SH-SY5Y (cell line): ENCODE measurements around the gene GFPT1.

Experiments used
- GATA2 ChIP-seq: IDR thresholded peaks from 2 replicates; pipeline ENCODE4 v1.6.1; 2011; ENCODE audit warnings: mild to moderate bottlenecking, low read depth, low read length
- GATA3 ChIP-seq: IDR thresholded peaks from 2 replicates; pipeline ENCODE4 v1.6.1; 2011; ENCODE audit warnings: low read depth, mild to moderate bottlenecking, low read length, moderate library complexity

Gene GFPT1

GRCh38 chr2:69369802-69370201 is 17.2 kb downstream of the GFPT1 start:
- TF ChIP-seq GATA2 (no peak), GATA3 (no peak)

GRCh38 chr2:69368588-69368987 is 18.4 kb downstream of the GFPT1 start:
- TF ChIP-seq GATA3: no peak
- no peak for TF ChIP-seq GATA2

GRCh38 chr2:69359371-69359770 is 27.7 kb downstream of the GFPT1 start:
- no peak for TF ChIP-seq GATA3
- TF ChIP-seq GATA2: no peak

DNA sequence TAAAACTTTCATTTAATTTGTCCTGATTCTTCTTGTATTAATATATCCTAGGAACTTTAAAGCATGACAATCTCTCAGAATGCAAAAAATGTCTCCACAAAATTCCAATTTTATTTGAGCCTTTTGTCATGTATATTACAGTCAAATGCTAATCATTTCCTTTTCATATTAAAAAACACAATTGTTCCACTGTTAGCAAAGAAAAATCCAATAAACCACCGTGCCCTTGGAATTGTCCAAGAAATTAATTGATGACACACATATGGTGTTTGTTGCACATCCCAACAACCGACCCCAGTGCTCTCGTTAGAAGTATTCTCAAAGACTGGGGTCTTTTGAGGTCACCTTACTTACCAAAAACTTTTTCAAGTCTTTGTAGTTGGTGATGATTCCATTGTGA is 28.1 kb downstream of the GFPT1 start:
- TF ChIP-seq GATA2 (no peak), GATA3 (no peak)

GRCh38 chr2:69356471-69356870 is 30.6 kb downstream of the GFPT1 start:
- TF ChIP-seq GATA2 (no peak), GATA3 (no peak)

GRCh38 chr2:69353360-69353759 is 33.7 kb downstream of the GFPT1 start:
- TF ChIP-seq GATA2 (no peak), GATA3 (no peak)

GRCh38 chr2:69348781-69349180 is 38.2 kb downstream of the GFPT1 start:
- TF ChIP-seq GATA2 (no peak), GATA3 (no peak)

- no peak for TF ChIP-seq GATA3
- TF ChIP-seq GATA2: no peak
These were observed 41.6 kb downstream of the GFPT1 start for GRCh38 chr2:69345434-69345833.

DNA sequence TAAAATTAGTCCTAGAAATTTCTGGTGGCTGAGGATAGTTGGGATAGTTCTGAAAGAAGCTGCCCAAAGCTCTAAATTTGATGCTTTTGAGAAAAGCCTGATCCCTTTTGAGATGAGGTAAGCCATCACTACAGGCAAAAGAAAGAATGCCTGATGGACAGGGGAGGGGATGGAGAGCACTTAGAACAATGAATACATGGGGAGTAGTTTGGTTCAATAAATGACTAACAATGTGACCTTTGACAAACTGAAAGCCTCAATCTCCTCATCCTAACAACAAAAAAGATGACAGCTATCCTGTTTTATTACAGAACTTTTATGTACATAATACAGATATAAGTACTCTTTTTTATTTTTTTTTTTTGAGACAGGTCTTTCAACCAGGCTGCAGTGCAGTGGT is 42.7 kb downstream of the GFPT1 start:
- TF ChIP-seq GATA3 (no peak), GATA2 (no peak)

DNA sequence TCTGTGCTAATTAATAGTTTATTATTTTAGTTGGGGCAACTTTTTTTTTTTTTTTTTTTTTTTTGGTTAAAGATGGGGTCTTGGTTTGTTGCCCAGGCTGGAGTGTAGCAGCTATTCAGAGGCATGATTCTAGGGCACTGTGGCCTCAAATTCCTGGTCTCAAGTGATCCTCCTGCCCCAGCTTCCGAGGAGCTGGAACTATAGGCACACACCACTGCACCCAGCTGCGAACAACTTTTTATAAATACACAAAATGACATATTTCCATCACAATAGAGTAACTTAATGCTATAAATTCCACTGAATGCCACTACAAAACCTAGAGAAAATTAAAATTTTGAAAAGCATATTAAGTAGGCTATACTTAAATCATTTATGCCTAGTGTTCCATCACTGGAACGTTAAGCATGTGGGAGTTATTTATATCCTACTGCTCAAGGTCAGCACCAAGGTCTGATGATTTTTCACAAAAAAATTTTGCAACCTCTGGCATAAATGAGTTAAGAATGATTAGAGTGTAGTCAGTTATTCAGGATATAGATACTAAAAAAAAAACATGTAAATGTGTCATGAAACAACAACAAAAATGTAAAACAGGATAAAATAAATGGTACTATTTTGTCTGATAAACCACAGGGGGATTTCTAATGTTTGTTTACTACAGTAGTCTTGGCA is 46.8 kb downstream of the GFPT1 start:
- TF ChIP-seq GATA3 (no peak), GATA2 (no peak)

DNA sequence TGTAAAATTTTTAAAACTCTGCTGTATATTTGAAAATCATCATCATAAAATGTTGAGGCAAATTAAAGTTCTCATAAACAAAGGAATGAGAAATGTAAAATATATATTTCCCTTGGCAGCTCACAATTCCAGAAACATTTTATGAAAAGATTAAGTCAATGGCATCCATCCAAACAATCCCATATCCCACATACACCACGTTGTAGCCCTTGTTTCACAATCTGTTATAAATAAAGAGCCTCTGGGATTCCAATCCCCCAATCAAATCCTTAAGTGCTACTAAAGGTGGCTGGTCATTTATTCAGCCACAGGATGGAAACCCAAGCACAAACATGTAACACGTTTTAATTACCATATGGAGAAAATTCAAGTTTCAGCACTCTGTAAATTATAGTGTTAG is 51.7 kb downstream of the GFPT1 start:
- no peak for TF ChIP-seq GATA2

GRCh38 chr2:69333352-69333751 is 53.7 kb downstream of the GFPT1 start:
- TF ChIP-seq GATA3 (no peak), GATA2 (no peak)

GRCh38 chr2:69330781-69331180 is 56.2 kb downstream of the GFPT1 start:
- TF ChIP-seq GATA2 (no peak), GATA3 (no peak)

DNA sequence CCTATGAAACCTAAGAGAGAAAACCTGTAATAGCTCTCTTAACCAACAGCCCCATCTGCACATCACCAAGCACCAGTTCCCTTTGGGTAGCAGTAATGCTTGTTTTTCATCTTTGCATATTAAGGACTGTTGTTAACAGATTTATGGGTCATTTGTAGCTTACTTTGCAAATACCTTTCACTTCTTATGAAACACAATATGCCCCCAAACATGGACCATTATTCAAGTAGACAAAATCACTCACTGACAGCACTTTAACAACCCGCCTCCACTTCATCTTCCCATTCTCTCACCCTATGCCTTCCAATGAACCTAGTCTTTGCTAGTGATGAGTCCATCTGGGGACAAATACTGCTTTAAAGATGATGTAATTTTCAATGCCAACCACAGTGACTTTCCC is 64.4 kb downstream of the GFPT1 start:
- TF ChIP-seq GATA3: no peak

DNA sequence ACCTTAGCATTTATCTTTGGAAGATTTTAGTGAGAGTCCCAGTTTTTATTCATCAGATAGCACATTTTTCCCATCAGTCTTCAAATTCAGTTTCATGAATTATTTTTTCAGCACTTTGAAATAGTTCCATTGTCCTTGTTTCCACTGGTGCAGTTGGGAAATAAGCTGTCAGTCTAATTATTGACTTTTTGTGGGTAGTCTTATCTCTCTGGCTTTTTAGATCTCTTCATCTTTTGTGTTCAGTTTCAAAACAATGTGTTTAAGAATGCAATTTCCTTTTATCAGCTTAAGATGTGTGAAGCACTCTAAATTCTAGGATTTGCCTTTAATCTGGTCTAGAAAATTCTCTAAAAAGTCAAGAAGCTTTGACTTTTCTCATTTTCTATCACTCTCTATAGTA is 70.5 kb downstream of the GFPT1 start:
- TF ChIP-seq GATA3 (no peak), GATA2 (no peak)

DNA sequence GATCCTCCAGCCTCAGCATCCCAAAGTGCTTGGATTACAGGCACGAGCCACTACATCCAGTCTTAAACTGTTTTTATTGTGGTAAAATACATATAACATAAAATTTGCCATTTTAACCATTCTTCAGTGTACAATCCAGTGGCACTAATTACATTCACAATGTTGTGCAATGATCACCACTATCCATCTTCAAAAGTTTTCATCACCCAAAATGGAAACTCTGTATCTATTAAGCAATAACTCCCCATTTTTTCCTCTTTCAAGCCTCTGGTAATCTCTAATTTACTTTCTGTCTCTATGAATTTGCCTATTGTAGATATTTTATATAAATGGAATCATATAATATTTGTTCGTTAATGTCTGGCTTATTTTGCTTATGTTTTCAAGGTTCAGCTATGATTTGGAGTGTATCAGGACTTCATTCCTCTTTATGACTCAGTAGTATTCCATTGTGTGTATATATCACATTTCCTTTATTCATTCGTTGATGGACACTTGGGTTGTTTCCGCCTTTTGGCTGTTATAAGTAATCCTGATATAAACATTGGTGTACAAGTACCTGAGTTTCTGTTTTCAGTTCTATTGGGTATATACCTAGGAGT is 71.8 kb downstream of the GFPT1 start:
- no peak for TF ChIP-seq GATA2
- no peak for TF ChIP-seq GATA3

- TF ChIP-seq GATA2 (no peak), GATA3 (no peak)
These were observed 76.0 kb downstream of the GFPT1 start for GRCh38 chr2:69311024-69311416.
